Ascending aorta (tissue), 2 donors: Measurements from ENCODE around the gene MLLT3. TPM values are rescaled to one million over a fixed set of nuclear protein-coding genes. Genes with fewer than 3 reads are reported as not detected.

Experiments used
- DNase-seq, 2 donors: peaks; one replicate each; pipeline ENCODE4 v3.0.0-alpha.2; 2019; ENCODE audit warnings: low spot score in 2 of 2
- H3K27ac ChIP-seq, 2 donors: fragments of 200-600 bp; sonication (generic); one replicate each; pipeline ENCODE4 v1.5.1; 2016 to 2017; ENCODE audit warnings: mild to moderate bottlenecking in 1 of 2
- H3K27me3 ChIP-seq: fragments of 200-600 bp; sonication (generic); one replicate; pipeline ENCODE4 v1.5.1; 2017
- H3K36me3 ChIP-seq, 2 donors: fragments of 200-600 bp; sonication (generic); one replicate each; pipeline ENCODE4 v1.5.1; 2016
- H3K4me1 ChIP-seq, 2 donors: fragments of 200-600 bp; sonication (generic); one replicate each; pipeline ENCODE4 v1.5.1; 2016 to 2017; ENCODE audit warnings: mild to moderate bottlenecking in 1 of 2
- H3K4me3 ChIP-seq, 2 donors: fragments of 200-600 bp; sonication (generic); one replicate each; pipeline ENCODE4 v1.5.1; 2016 to 2017; ENCODE audit warnings: mild to moderate bottlenecking in 1 of 2
- H3K9me3 ChIP-seq, 2 donors: fragments of 200-600 bp; sonication (generic); one replicate each; pipeline ENCODE4 v1.5.1; 2016
- CTCF ChIP-seq, 3 experiments: fragments of 200-600 bp in 2 of 3; fragments of 450-650 bp in 1 of 3; sonication (generic) in 2 of 3; IDR thresholded peaks; one replicate each; pipeline ENCODE4 v1.5.1; 2016 to 2019; ENCODE audit warnings: antibody characterized with exemption in 3 of 3, mild to moderate bottlenecking in 1 of 3, moderate library complexity in 1 of 3
- intact Hi-C: fragments of 100-400 bp; cut with DNase I; formaldehyde crosslinking; loops from one replicate; pipeline ENCODE4 v1.15.1; 2023
- total RNA-seq: library from RNA; depleted of rRNA; stranded (reverse); fragments of >200 nt; gene quantifications from one replicate; pipeline ENCODE4 v1.1.0, GENCODE V29; 2016

Gene MLLT3
- total RNA-seq, 1 donor from 2014 or later = 16.8 TPM

- Histone ChIP-seq H3K4me1 (no peaks in the 10 kb centered on the region), H3K27me3 (no peaks in the 10 kb centered on the region), H3K4me3 (no peak overlapping the region), H3K9me3 (peaks cover 0 to 1% of the 10 kb centered on the region in 2 donors), H3K36me3 (no peaks in the 10 kb centered on the region), H3K27ac (no peak overlapping the region)
- no peak for DNase-seq
- intact Hi-C loops = no loop called here
- TF ChIP-seq CTCF (IDR thresholded peaks at IDR 0.05) = no peak
These were observed 52.2 kb downstream of the MLLT3 start for GRCh38 chr9:20570087-20570486.

- DNase-seq = no peak
- Histone ChIP-seq H3K27ac (no peak overlapping the region), H3K4me3 (no peak overlapping the region), H3K36me3 (no peaks in the 10 kb centered on the region), H3K9me3 (no peaks in the 10 kb centered on the region), H3K27me3 (no peaks in the 10 kb centered on the region), H3K4me1 (no peaks in the 10 kb centered on the region)
- TF ChIP-seq CTCF (IDR thresholded peaks at IDR 0.05) = no peak
- intact Hi-C loops = no loop called here
These were observed 52.8 kb downstream of the MLLT3 start for GRCh38 chr9:20569525-20569924.

GRCh38 chr9:20568400-20568799 lies 53.9 kb downstream of the MLLT3 start:
- Histone ChIP-seq H3K27me3 (no peaks in the 10 kb centered on the region), H3K27ac (no peak overlapping the region), H3K4me3 (no peak overlapping the region), H3K36me3 (no peaks in the 10 kb centered on the region), H3K9me3 (no peaks in the 10 kb centered on the region), H3K4me1 (no peaks in the 10 kb centered on the region)
- intact Hi-C loops = no loop called here
- DNase-seq = no peak
- no peak for TF ChIP-seq CTCF (IDR thresholded peaks at IDR 0.05)

GRCh38 chr9:20566401-20566800 lies 55.9 kb downstream of the MLLT3 start:
- DNase-seq = no peak
- intact Hi-C loops = no loop called here

GRCh38 chr9:20564650-20565049 lies 57.6 kb downstream of the MLLT3 start:
- Histone ChIP-seq H3K4me3 (no peak overlapping the region), H3K9me3 (no peaks in the 10 kb centered on the region), H3K36me3 (no peaks in the 10 kb centered on the region), H3K27ac (no peak overlapping the region), H3K4me1 (no peaks in the 10 kb centered on the region), H3K27me3 (no peaks in the 10 kb centered on the region)
- TF ChIP-seq CTCF (IDR thresholded peaks at IDR 0.05) = no peak
- intact Hi-C loops = no loop called here
- DNase-seq = no peak

More at GRCh38 chr9:20566401-20566800, 55.9 kb downstream of the MLLT3 start:
- no peaks in the 10 kb centered on the region for H3K36me3 ChIP-seq
- H3K4me1 ChIP-seq = no peaks in the 10 kb centered on the region
- no peaks in the 10 kb centered on the region for H3K9me3 ChIP-seq
- H3K27ac ChIP-seq = no peak overlapping the region
- TF ChIP-seq CTCF (IDR thresholded peaks at IDR 0.05) = no peak
- H3K27me3 ChIP-seq = no peaks in the 10 kb centered on the region
- H3K4me3 ChIP-seq = no peak overlapping the region

- no peaks in the 10 kb centered on the region for H3K36me3 ChIP-seq
- TF ChIP-seq CTCF (IDR thresholded peaks at IDR 0.05) = no peak
- intact Hi-C loops = no loop called here
- no peaks in the 10 kb centered on the region for H3K9me3 ChIP-seq
- peaks cover 0 to 4% of the 10 kb centered on the region in 2 donors for H3K4me1 ChIP-seq
- DNase-seq = no peak
- no peak overlapping the region for H3K27ac ChIP-seq
- H3K27me3 ChIP-seq = no peaks in the 10 kb centered on the region
- H3K4me3 ChIP-seq = no peak overlapping the region
These were observed 58.4 kb downstream of the MLLT3 start for GRCh38 chr9:20563917-20564316.
